ENCODE results near the gene POLR3H.
A peak's percentile ranks its signal among the peaks of the same experiment; 100 is the strongest.

The POLR3H gene

DNA sequence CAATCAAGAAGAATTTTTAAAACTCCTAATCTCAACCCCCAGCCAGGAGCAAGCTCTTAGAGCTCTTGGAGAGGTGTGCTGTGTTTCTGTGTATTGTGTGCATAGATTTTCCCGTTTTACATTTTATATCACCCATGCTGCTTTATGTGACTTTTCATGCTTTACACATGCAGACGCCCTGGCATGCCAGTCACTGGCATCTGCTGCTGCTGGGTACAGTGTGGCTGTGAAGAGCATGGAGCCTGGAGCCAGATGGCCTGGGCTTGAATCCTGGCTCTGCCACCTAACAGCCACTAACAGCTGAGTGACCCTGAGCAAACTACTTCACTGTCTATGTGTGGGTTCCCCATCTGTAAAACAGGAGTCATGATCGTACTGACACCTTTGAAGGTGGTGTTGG lies 23.1 kb downstream of the POLR3H start:
- Histone ChIP-seq H3K36me3 (ENCODE audit: control insufficient read depth, insufficient read depth, low read length) (peaks cover 18% of the 10 kb centered on the region), H3K4me1 (ENCODE audit: control insufficient read depth, insufficient read depth, low read length) (peaks cover 40% of the 10 kb centered on the region)

DNA sequence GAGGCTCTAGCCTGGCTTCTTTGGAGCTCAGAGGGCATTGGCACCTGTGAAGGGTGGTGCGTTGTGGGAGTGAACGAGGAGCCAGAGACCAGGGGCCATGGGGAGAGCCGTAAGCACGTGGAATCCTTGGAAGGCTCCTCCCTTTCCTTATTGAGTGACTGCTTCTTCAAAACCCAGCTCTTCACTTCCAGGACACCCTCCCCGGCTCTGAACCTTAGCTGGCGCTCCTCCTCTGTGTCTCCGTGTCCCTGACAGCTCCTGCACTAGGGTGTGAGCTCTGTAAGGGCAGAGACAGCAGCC lies 26.3 kb downstream of the POLR3H start:
- Histone ChIP-seq H3K9ac (ENCODE audit: low read length) (peak overlapping the region; percentile 1), H3K27me3 (ENCODE audit: control insufficient read depth, insufficient read depth, low read length) (no peaks in the 10 kb centered on the region), H3K36me3 (ENCODE audit: control insufficient read depth, insufficient read depth, low read length) (peaks cover 21% of the 10 kb centered on the region), H3K4me1 (ENCODE audit: control insufficient read depth, insufficient read depth, low read length) (peaks cover 12% of the 10 kb centered on the region), H3K9me3 (ENCODE audit: control insufficient read depth, low read length) (no peaks in the 10 kb centered on the region), H3K4me3 (ENCODE audit: low read length) (no peak overlapping the region)

More for the DNA sequence above, 23.1 kb downstream of the POLR3H start:
- Histone ChIP-seq H3K9me3 (ENCODE audit: control insufficient read depth, low read length) (no peaks in the 10 kb centered on the region), H3K4me3 (ENCODE audit: low read length) (no peak overlapping the region), H3K27me3 (ENCODE audit: control insufficient read depth, insufficient read depth, low read length) (no peaks in the 10 kb centered on the region), H3K9ac (ENCODE audit: low read length) (no peak overlapping the region)

DNA sequence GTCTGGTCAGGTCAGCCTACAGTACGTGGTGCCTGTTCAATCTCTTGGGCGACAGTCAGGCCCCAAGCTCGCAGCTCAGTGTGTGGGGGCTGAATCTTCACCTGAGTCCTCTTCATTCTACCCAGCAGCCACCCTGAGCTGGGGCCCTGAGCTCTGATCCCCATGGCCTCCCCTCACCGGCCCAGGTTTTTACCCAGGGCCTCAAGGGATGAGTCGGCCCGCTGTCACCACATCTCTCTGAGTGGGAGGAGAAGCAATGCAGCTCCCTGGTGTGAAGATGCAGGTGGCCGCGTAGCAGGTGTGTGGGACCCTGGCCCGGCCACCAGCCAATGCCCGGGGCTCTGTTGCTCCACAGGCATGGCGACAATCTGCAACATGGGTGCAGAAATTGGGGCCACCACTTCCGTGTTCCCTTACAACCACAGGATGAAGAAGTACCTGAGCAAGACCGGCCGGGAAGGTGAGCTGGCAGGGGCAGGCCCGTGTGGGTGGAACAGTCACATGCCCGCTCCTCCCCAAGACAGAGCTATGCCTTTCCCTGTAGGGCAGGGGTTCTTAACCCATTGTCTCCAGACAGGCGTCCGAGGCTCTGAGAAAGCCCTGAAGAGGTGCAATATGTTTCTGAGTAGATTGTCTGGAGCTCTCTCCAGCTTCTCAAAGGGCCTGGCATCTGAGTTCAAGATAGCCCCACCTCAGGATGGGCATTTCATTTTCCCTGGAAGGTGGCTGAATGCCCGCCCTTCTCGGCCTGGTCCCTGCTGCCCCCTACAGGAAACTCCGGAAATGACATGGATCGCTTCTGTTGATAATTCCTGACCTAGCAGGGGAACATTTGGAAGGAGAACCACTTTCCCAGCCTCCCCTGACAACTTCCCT lies 26.9 kb downstream of the POLR3H start:
- Histone ChIP-seq H3K4me3 (ENCODE audit: low read length) (no peak overlapping the region), H3K36me3 (ENCODE audit: control insufficient read depth, insufficient read depth, low read length) (peaks cover 17% of the 10 kb centered on the region), H3K27me3 (ENCODE audit: control insufficient read depth, insufficient read depth, low read length) (no peaks in the 10 kb centered on the region), H3K9me3 (ENCODE audit: control insufficient read depth, low read length) (no peaks in the 10 kb centered on the region), H3K9ac (ENCODE audit: low read length) (peak overlapping the region; percentile 1), H3K4me1 (ENCODE audit: control insufficient read depth, insufficient read depth, low read length) (peaks cover 11% of the 10 kb centered on the region)

DNA sequence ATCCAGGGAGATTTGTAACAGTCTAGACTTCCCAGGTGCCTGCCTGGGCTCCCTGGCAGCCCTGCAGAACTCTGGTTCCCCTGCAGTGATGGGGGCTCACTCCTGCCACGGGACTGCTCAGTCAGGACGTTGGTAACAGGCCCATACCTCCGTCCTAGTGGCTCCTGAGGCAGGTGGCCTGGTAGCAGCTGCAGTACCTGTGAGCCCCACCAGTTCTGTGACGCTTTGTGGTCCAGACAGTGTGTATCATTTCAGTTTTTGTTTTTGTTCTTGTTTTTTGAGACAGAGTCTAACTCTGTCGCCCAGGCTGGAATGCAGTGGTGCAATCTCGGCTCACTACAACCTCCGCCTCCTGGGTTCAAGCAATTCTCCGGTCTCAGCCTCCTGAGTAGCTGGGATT lies 27.8 kb downstream of the POLR3H start:
- Histone ChIP-seq H3K36me3 (ENCODE audit: control insufficient read depth, insufficient read depth, low read length) (peaks cover 21% of the 10 kb centered on the region), H3K4me1 (ENCODE audit: control insufficient read depth, insufficient read depth, low read length) (peaks cover 14% of the 10 kb centered on the region), H3K9ac (ENCODE audit: low read length) (no peak overlapping the region), H3K27me3 (ENCODE audit: control insufficient read depth, insufficient read depth, low read length) (no peaks in the 10 kb centered on the region), H3K9me3 (ENCODE audit: control insufficient read depth, low read length) (no peaks in the 10 kb centered on the region), H3K4me3 (ENCODE audit: low read length) (no peak overlapping the region)

DNA sequence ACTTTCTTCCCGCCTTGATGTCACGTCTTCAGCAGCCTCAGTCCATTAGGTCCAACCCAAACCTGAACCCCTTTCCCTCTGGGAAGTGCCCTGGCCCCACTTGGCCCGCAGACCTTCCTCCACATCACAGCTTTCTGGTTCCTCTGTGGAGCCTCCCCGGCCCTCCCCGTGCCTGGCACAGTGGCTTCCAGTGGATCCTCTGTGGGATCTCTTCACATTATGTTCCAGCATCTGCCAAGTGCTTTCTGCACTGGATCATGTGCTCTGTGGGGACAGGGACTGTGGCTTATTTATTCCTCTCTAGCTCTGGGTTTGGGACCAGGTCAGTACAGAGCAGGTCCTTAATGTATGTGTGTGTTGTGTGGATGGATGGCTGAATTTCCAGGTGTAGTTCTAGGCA lies 30.9 kb downstream of the POLR3H start:
- Histone ChIP-seq H3K9me3 (ENCODE audit: control insufficient read depth, low read length) (no peaks in the 10 kb centered on the region), H3K27me3 (ENCODE audit: control insufficient read depth, insufficient read depth, low read length) (no peaks in the 10 kb centered on the region), H3K9ac (ENCODE audit: low read length) (no peak overlapping the region), H3K36me3 (ENCODE audit: control insufficient read depth, insufficient read depth, low read length) (peaks cover 21% of the 10 kb centered on the region), H3K4me1 (ENCODE audit: control insufficient read depth, insufficient read depth, low read length) (peaks cover 18% of the 10 kb centered on the region), H3K4me3 (ENCODE audit: low read length) (no peak overlapping the region)

DNA sequence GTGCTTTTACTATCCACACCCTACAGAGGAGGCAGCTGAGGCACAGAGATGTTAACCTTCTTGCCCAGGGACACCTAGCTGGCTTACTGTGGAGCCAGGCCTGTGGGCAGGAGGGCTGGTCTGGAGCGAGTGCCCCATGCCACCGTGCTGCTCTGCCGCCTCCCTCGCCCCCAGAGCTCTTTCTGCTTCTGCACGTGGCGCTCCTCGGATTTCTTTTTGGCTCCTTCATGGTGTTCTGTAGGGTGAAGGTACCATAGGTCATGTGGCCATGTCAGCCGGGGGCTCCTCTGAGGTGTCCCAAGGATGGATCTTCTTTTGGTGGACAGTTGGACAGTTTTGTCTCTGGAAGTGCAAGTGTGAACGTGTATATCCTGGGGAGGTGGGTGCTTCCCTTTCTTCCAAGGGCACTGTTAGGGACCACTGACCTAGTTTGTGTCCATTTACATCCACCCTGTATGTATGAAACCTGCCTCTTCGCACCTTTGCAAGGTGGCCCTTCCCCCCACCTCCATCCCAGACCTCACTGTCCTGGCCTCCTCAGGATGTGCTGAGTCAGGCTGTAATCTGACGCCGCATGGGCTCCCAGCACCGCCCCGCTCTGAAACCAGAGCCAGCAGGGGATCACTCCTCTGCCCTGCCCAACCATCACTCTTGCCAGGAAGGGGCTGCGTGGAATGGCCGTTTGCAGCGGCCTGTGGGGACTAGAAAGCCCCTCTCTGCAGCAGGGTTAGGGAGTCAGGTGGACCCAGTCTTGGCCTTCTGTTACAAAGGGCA lies 31.7 kb downstream of the POLR3H start:
- Histone ChIP-seq H3K4me1 (ENCODE audit: control insufficient read depth, insufficient read depth, low read length) (peaks cover 14% of the 10 kb centered on the region), H3K4me3 (ENCODE audit: low read length) (no peak overlapping the region), H3K36me3 (ENCODE audit: control insufficient read depth, insufficient read depth, low read length) (peaks cover 21% of the 10 kb centered on the region), H3K9ac (ENCODE audit: low read length) (peak overlapping the region; percentile 18), H3K27me3 (ENCODE audit: control insufficient read depth, insufficient read depth, low read length) (no peaks in the 10 kb centered on the region), H3K9me3 (ENCODE audit: control insufficient read depth, low read length) (no peaks in the 10 kb centered on the region)

DNA sequence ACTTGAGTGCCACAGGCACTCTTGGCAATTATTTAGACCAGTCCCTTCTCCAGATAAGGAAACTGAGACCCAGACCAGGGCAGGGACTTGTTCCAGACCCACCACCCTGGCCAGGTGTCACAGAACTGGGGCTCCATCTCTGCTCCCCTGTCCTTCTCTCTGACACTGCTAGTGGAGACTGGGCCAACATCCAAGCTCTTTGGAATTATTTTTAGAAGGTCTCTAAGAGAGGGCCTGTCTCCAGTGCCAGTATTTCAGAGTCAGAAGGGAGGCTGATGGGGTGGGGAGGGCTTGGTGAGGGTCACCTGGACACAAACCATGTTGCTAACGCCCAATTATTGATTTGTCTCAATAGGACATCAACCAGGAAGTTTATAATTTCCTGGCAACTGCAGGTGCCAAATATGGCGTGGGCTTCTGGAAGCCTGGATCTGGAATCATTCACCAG lies 32.7 kb downstream of the POLR3H start:
- H3K27me3 ChIP-seq (ENCODE audit: control insufficient read depth, insufficient read depth, low read length) = no peaks in the 10 kb centered on the region
- no peaks in the 10 kb centered on the region for H3K9me3 ChIP-seq (ENCODE audit: control insufficient read depth, low read length)
- peak overlapping the region; percentile 18 for H3K9ac ChIP-seq (ENCODE audit: low read length)
- peaks cover 20% of the 10 kb centered on the region for H3K36me3 ChIP-seq (ENCODE audit: control insufficient read depth, insufficient read depth, low read length)
- no peak overlapping the region for H3K4me3 ChIP-seq (ENCODE audit: low read length)
- H3K4me1 ChIP-seq (ENCODE audit: control insufficient read depth, insufficient read depth, low read length) = peaks cover 7% of the 10 kb centered on the region

DNA sequence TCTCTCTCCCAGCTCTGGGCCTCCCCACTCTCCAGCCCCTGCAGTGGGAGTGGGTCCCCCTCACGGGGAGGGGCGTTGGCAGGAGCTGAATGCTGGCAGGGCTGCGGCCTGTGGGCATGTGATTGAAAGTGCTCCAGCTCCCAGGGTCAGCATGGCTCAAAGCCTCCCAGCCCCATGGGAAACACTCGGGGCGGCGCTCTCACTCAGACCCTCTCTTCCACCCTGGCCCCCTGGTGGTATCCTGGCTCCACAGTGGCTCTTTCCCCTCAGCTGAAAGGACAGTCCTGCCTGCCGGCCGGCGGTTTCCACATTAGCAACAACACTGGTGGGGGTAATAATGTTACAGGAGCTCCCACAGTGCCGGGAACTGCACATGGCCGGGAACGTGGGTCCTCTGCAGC lies 35.5 kb downstream of the POLR3H start:
- H3K9ac ChIP-seq (ENCODE audit: low read length) = no peak overlapping the region
- H3K4me3 ChIP-seq (ENCODE audit: low read length) = no peak overlapping the region
- no peaks in the 10 kb centered on the region for H3K9me3 ChIP-seq (ENCODE audit: control insufficient read depth, low read length)
- peaks cover 6% of the 10 kb centered on the region for H3K36me3 ChIP-seq (ENCODE audit: control insufficient read depth, insufficient read depth, low read length)
- no peaks in the 10 kb centered on the region for H3K27me3 ChIP-seq (ENCODE audit: control insufficient read depth, insufficient read depth, low read length)
- peaks cover 7% of the 10 kb centered on the region for H3K4me1 ChIP-seq (ENCODE audit: control insufficient read depth, insufficient read depth, low read length)

DNA sequence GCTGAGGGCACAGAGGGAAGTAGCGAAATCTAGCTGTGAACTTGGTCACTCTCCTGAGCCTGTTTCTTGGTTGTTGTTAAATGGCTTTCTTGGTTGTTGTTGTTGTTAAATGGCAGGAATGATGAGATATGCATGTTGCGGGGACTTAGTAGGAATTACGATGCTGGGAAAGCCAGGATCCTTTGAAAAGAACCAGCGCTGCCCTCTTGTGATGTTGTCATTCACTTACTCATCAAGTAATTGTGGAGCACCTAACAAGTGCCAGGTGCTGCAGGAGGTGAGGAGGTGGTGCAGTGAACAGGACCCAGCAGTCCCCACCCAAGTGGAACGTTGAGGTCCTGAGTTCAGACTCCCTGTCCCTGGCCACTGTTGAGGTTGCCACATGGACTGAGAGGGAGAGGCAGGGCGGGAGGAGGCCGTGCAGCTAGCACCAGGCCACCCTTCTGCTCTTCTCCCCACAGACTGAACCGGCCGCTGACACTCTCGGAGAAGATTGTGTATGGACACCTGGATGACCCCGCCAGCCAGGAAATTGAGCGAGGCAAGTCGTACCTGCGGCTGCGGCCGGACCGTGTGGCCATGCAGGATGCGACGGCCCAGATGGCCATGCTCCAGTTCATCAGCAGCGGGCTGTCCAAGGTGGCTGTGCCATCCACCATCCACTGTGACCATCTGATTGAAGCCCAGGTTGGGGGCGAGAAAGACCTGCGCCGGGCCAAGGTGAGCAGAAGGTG lies 36.8 kb downstream of the POLR3H start:
- H3K27me3 ChIP-seq (ENCODE audit: control insufficient read depth, insufficient read depth, low read length) = no peaks in the 10 kb centered on the region
- H3K4me1 ChIP-seq (ENCODE audit: control insufficient read depth, insufficient read depth, low read length) = peaks cover 7% of the 10 kb centered on the region
- H3K9me3 ChIP-seq (ENCODE audit: control insufficient read depth, low read length) = no peaks in the 10 kb centered on the region
- H3K4me3 ChIP-seq (ENCODE audit: low read length) = no peak overlapping the region
- H3K9ac ChIP-seq (ENCODE audit: low read length) = no peak overlapping the region
- H3K36me3 ChIP-seq (ENCODE audit: control insufficient read depth, insufficient read depth, low read length) = peaks cover 5% of the 10 kb centered on the region

DNA sequence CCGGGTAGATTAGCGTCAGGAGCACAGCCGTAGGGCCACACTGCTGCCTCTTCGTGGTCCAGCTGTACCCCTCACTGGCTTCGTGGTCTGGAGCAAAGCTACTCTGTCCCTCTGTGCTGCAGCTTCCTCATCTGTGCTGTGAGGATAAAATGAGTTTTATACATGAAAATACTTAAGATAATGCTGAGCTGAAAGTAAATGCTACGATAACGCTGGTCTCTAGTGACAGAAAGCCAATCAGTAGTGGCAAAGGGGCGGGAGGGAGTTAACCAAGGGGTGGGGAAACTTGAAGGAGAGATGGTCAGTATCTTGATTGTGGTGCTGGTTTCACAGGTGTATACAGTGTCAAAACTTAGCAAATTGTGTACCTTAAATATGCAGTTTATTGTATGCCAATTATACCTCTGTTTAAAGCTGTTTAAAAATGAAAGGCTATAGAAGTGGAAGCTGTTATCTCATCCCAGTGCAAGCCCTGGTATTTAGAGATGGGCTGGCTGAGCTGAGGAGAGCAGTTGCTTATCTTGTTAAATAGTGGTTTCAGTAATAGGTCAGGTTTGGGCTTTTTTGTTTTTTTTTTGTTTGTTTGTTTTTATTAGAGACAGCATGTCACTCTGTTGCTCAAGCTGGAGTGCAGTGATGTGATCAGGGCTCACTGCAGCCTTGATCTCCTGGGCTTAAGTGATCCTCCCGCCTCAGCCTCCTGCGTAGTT lies 38.6 kb downstream of the POLR3H start:
- Histone ChIP-seq H3K9me3 (ENCODE audit: control insufficient read depth, low read length) (no peaks in the 10 kb centered on the region), H3K9ac (ENCODE audit: low read length) (no peak overlapping the region), H3K36me3 (ENCODE audit: control insufficient read depth, insufficient read depth, low read length) (peaks cover 10% of the 10 kb centered on the region), H3K4me1 (ENCODE audit: control insufficient read depth, insufficient read depth, low read length) (no peaks in the 10 kb centered on the region), H3K4me3 (ENCODE audit: low read length) (no peak overlapping the region), H3K27me3 (ENCODE audit: control insufficient read depth, insufficient read depth, low read length) (no peaks in the 10 kb centered on the region)

DNA sequence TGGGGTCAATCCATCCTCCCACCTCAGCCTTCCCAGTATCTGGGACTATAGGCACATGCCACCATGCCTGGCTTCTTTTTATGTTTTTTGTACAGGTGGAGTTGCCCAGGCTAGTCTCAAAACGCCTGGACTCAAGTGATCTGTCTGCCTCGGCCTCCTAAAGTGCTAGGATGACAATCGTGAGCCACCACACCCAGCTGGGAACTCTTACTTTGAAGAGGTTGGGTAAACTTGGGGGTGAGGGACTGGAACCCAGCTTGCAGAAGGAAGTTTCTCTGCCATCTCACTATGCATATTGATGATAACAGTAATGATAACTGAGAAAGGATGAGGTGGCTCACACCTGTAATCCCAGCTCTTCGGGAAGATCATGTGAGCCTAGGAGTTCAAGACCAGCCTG lies 39.5 kb downstream of the POLR3H start:
- Histone ChIP-seq H3K9me3 (ENCODE audit: control insufficient read depth, low read length) (no peaks in the 10 kb centered on the region), H3K36me3 (ENCODE audit: control insufficient read depth, insufficient read depth, low read length) (peaks cover 10% of the 10 kb centered on the region), H3K9ac (ENCODE audit: low read length) (no peak overlapping the region), H3K27me3 (ENCODE audit: control insufficient read depth, insufficient read depth, low read length) (no peaks in the 10 kb centered on the region), H3K4me3 (ENCODE audit: low read length) (no peak overlapping the region), H3K4me1 (ENCODE audit: control insufficient read depth, insufficient read depth, low read length) (no peaks in the 10 kb centered on the region)

Data from mucosa of stomach (tissue), 1 donor.